ENCODE measurements around the gene VIPAS39. TPM values are rescaled to one million over a fixed set of nuclear protein-coding genes. Genes with fewer than 3 reads are reported as not detected.
A peak's percentile ranks its signal among the peaks of the same experiment; 100 is the strongest.

Gene VIPAS39
- total and polyA plus RNA-seq, 2 of the 13 experiments (the other 11 are each of a cell fraction or from before 2014, with no cell fraction given): 13.3 to 21.5 TPM

DNA sequence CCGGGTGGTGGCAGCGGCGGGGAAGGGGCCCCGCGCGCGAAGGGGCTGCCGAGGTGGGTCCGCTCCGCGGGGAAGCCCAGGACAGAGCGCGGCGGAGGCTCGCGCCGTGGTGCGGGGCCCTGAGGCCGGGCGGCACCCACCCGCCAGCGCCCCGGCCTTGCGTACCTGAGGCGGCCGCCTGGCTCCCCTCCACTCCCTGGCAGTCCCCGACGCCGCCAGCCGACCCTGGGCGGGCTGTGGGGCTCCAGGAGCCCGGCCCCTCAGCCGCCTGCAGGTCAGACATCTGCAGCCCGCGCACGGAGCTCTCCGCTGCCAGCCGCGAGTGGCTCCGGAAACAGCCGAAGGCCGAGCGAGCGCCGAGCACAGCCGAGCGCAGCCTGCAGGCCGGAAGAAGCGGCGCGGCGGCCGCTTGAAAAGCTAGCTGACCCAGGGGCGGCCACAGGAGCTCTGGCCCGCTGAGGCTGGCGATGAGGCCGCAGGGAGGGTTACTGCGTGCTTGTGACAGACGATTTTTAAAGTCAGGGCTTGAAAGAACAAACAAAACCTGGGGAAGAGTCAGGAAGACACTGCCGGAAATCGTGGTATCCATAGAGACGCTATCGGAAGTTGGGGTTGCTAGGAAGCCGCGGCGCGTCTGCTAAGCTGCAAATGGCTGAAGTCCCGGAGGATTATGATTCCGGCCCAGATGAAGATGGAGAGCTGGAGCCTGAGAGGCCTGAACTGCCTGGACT lies 80.5 kb downstream of the VIPAS39 start, which contains the start of the genes SAMD15 and TMED8 (continued):
- TF ChIP-seq, protein P1, sequence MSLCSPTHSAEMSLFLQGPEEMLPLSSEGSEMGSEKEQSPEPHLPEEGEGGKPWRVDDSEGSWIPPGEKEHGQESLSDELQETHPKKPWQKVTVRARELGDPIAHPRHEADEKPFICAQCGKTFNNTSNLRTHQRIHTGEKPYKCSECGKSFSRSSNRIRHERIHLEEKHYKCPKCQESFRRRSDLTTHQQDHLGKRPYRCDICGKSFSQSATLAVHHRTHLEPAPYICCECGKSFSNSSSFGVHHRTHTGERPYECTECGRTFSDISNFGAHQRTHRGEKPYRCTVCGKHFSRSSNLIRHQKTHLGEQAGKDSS (CRISPR knock-in tag; IDR thresholded peaks at IDR 0.05; ENCODE audit: borderline replicate concordance, low read depth): no peak
- no peak for TF ChIP-seq XRCC5 (optimal IDR thresholded peaks at IDR 0.05; ENCODE audit: low read length)
- no peak for TF ChIP-seq ZNF335 (CRISPR knock-in tag; IDR thresholded peaks at IDR 0.05)
- no peak for TF ChIP-seq ZNF510 (CRISPR knock-in tag; IDR thresholded peaks at IDR 0.05; ENCODE audit: low read depth)
- TF ChIP-seq ZNF232 (CRISPR knock-in tag; IDR thresholded peaks at IDR 0.05; ENCODE audit: borderline replicate concordance): peak; percentile 56; the same call in 1 of the 2 replicates
- TF ChIP-seq, protein P2, sequence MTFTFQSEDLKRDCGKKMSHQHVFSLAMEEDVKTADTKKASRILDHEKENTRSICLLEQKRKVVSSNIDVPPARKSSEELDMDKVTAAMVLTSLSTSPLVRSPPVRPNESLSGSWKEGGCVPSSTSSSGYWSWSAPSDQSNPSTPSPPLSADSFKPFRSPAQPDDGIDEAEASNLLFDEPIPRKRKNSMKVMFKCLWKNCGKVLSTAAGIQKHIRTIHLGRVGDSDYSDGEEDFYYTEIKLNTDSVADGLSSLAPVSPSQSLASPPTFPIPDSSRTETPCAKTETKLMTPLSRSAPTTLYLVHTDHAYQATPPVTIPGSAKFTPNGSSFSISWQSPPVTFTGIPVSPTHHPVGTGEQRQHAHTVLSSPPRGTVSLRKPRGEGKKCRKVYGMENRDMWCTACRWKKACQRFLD (CRISPR knock-in tag; IDR thresholded peaks at IDR 0.05; ENCODE audit: borderline replicate concordance): no peak
- TF ChIP-seq ZNF33B (CRISPR knock-in tag; IDR thresholded peaks at IDR 0.05): no peak
- TF ChIP-seq EEA1 (CRISPR knock-in tag; IDR thresholded peaks at IDR 0.05; ENCODE audit: borderline replicate concordance): no peak
- TF ChIP-seq, protein P3, sequence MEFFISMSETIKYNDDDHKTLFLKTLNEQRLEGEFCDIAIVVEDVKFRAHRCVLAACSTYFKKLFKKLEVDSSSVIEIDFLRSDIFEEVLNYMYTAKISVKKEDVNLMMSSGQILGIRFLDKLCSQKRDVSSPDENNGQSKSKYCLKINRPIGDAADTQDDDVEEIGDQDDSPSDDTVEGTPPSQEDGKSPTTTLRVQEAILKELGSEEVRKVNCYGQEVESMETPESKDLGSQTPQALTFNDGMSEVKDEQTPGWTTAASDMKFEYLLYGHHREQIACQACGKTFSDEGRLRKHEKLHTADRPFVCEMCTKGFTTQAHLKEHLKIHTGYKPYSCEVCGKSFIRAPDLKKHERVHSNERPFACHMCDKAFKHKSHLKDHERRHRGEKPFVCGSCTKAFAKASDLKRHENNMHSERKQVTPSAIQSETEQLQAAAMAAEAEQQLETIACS (CRISPR knock-in tag; IDR thresholded peaks at IDR 0.05): no peak
- TF ChIP-seq, protein P4, sequence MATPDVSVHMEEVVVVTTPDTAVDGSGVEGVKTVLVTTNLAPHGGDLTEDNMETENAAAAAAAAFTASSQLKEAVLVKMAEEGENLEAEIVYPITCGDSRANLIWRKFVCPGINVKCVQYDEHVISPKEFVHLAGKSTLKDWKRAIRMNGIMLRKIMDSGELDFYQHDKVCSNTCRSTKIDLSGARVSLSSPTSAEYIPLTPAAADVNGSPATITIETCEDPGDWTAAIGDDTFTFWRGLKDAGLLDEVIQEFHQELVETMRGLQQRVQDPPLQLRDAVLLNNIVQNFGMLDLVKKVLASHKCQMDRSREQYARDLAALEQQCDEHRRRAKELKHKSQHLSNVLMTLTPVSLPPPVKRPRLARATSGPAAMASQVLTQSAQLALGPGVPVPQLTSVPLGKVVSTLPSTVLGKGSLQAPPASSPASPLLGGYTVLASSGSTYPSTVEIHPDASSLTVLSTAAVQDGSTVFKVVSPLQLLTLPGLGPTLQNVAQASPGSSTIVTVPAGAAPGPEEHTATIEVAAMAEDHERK (CRISPR knock-in tag; IDR thresholded peaks at IDR 0.05; ENCODE audit: low read depth): no peak
- TF ChIP-seq, protein P5, sequence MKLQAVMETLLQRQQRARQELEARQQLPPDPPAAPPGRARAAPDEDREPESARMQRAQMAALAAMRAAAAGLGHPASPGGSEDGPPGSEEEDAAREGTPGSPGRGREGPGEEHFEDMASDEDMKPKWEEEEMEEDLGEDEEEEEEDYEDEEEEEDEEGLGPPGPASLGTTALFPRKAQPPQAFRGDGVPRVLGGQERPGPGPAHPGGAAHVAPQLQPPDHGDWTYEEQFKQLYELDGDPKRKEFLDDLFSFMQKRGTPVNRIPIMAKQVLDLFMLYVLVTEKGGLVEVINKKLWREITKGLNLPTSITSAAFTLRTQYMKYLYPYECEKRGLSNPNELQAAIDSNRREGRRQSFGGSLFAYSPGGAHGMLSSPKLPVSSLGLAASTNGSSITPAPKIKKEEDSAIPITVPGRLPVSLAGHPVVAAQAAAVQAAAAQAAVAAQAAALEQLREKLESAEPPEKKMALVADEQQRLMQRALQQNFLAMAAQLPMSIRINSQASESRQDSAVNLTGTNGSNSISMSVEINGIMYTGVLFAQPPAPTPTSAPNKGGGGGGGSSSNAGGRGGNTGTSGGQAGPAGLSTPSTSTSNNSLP (IDR thresholded peaks at IDR 0.05; ENCODE audit: low read depth, low read length): no peak
- peak; percentile 85 for TF ChIP-seq RFX1 (IDR thresholded peaks at IDR 0.05)
- TF ChIP-seq, protein P6, sequence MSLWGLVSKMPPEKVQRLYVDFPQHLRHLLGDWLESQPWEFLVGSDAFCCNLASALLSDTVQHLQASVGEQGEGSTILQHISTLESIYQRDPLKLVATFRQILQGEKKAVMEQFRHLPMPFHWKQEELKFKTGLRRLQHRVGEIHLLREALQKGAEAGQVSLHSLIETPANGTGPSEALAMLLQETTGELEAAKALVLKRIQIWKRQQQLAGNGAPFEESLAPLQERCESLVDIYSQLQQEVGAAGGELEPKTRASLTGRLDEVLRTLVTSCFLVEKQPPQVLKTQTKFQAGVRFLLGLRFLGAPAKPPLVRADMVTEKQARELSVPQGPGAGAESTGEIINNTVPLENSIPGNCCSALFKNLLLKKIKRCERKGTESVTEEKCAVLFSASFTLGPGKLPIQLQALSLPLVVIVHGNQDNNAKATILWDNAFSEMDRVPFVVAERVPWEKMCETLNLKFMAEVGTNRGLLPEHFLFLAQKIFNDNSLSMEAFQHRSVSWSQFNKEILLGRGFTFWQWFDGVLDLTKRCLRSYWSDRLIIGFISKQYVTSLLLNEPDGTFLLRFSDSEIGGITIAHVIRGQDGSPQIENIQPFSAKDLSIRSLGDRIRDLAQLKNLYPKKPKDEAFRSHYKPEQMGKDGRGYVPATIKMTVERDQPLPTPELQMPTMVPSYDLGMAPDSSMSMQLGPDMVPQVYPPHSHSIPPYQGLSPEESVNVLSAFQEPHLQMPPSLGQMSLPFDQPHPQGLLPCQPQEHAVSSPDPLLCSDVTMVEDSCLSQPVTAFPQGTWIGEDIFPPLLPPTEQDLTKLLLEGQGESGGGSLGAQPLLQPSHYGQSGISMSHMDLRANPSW (CRISPR knock-in tag; IDR thresholded peaks at IDR 0.05; ENCODE audit: borderline replicate concordance): no peak
- no peak for TF ChIP-seq ZZZ3 (CRISPR knock-in tag; IDR thresholded peaks at IDR 0.05; ENCODE audit: borderline replicate concordance)
- no peak for TF ChIP-seq LCORL (IDR thresholded peaks at IDR 0.05)
- no peak for TF ChIP-seq LCORL (CRISPR knock-in tag; IDR thresholded peaks at IDR 0.05)
- TF ChIP-seq, protein P7, sequence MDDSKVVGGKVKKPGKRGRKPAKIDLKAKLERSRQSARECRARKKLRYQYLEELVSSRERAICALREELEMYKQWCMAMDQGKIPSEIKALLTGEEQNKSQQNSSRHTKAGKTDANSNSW (CRISPR knock-in tag; IDR thresholded peaks at IDR 0.05; ENCODE audit: borderline replicate concordance): no peak
- no peak for TF ChIP-seq CBX2 (IDR thresholded peaks at IDR 0.05; ENCODE audit: low read depth, low read length)
- TF ChIP-seq CBX2 (CRISPR knock-in tag; IDR thresholded peaks at IDR 0.05; ENCODE audit: low read depth): no peak
- no peak for TF ChIP-seq MEIS1 (CRISPR knock-in tag; IDR thresholded peaks at IDR 0.05; ENCODE audit: borderline replicate concordance)
